ENCODE results near the gene RGS11. TPM values are rescaled to one million over a fixed set of nuclear protein-coding genes. Genes with fewer than 3 reads are reported as not detected.

The RGS11 gene
- total and polyA plus RNA-seq, 4 donors = 1.8 to 5.6 (median 3.2) TPM

DNA sequence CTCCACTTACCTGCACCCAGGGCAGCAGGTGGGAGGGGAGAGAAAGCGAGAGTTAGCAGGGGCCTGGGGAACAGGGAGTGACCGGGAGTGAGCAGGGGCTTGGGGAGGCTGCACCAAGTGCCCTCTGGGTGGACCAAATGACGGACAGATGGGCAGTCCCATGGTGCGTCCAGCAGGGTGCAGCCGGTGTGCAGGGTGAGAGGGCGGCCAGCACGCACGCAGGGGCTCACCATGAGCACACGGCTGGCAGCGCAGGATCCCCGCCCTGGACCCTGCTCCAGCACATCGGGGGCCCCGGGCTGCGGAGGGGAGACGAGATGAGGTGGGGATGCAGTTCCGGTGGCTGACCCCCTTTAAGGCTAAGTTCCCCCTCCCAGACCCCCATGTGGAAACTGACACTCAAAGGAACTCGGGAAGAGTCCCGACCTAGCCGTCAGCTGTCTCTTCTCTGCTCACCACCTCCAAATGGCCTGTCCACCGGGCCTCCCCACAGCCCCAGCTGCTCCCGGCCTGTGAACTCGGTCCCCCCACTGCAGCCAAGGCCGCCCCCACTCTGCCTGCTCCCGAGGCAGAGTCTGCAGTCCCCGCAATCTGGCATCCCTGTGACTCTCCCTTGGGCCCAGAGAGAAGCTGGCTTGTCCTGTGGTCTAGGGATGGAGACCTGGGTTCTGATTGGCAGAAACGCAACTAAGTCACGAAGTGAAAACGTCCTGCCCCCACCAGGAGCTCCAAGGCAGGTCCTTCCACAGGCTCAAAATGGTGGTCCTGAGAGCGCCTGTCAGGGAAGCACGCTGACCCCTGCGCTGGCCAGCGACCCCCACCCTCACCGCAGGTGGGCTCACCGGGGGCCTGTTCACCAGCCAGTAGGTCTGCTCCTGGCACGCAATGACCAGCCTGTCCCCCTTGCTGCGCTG, 2.9 kb downstream of the RGS11 start:
- no peak for ATAC-seq (ENCODE audit: insufficient read depth, low FRiP score)
- no peak for DNase-seq
- peaks cover 3 to 23% (median 3%) of the 10 kb centered on the region in 3 donors for H3K27me3 ChIP-seq (ENCODE audit: control insufficient read depth in 3 of 3, insufficient read depth in 3 of 3, low read length in 2 of 3)
- peaks cover 0 to 1% (median 0%) of the 10 kb centered on the region in 4 donors for H3K9me3 ChIP-seq (ENCODE audit: control insufficient read depth in 4 of 4, insufficient read depth in 3 of 4, low read length in 3 of 4)
- H3K4me3 ChIP-seq = no peak overlapping the region
- TF ChIP-seq CTCF (IDR thresholded peaks at IDR 0.05; ENCODE audit: control extremely low read depth, extremely low read depth) = no peak
- no peaks in the 10 kb centered on the region for H3K36me3 ChIP-seq (ENCODE audit: control insufficient read depth in 4 of 4, insufficient read depth in 4 of 4, low read length in 4 of 4)
- H3K27ac ChIP-seq (ENCODE audit: low read depth in 1 of 2, low read length in 1 of 2) = no peak overlapping the region
- WGBS, 2 donors = 74 to 85% methylated on average over 36 of the region's 36 CpGs
- H3K4me1 ChIP-seq (ENCODE audit: control insufficient read depth in 5 of 5, insufficient read depth in 5 of 5, low read length in 5 of 5) = peaks cover 0 to 16% (median 0%) of the 10 kb centered on the region in 5 donors
- H3K9ac ChIP-seq (ENCODE audit: insufficient read depth in 1 of 2, low read length in 2 of 2) = no peak overlapping the region

GRCh38 chr16:270381-271255, 5.1 kb downstream of the RGS11 start:
- Histone ChIP-seq H3K9me3 (ENCODE audit: control insufficient read depth in 4 of 4, insufficient read depth in 3 of 4, low read length in 3 of 4) (peaks cover 0 to 1% (median 0%) of the 10 kb centered on the region in 4 donors), H3K27ac (ENCODE audit: low read depth in 1 of 2, low read length in 1 of 2) (no peak overlapping the region), H3K36me3 (ENCODE audit: control insufficient read depth in 4 of 4, insufficient read depth in 4 of 4, low read length in 4 of 4) (no peaks in the 10 kb centered on the region), H3K4me3 (no peak overlapping the region), H3K4me1 (ENCODE audit: control insufficient read depth in 5 of 5, insufficient read depth in 5 of 5, low read length in 5 of 5) (peaks cover 0 to 14% (median 0%) of the 10 kb centered on the region in 5 donors), H3K27me3 (ENCODE audit: control insufficient read depth in 3 of 3, insufficient read depth in 3 of 3, low read length in 2 of 3) (peaks cover 0 to 20% (median 3%) of the 10 kb centered on the region in 3 donors), H3K9ac (ENCODE audit: insufficient read depth in 1 of 2, low read length in 2 of 2) (no peak overlapping the region)
- DNase-seq (no peak), ATAC-seq (ENCODE audit: insufficient read depth, low FRiP score) (no peak)
- no peak for TF ChIP-seq CTCF (IDR thresholded peaks at IDR 0.05; ENCODE audit: control extremely low read depth, extremely low read depth)
- WGBS, 2 donors = 84 to 88% methylated on average over 33 to 34 of the region's 34 CpGs

- DNase-seq = no peak
- Histone ChIP-seq H3K36me3 (ENCODE audit: control insufficient read depth in 4 of 4, insufficient read depth in 4 of 4, low read length in 4 of 4) (peaks cover 0 to 9% (median 4%) of the 10 kb centered on the region in 4 donors), H3K9ac (ENCODE audit: insufficient read depth in 1 of 2, low read length in 2 of 2) (no peak overlapping the region), H3K9me3 (ENCODE audit: control insufficient read depth in 4 of 4, insufficient read depth in 3 of 4, low read length in 3 of 4) (no peaks in the 10 kb centered on the region), H3K4me3 (no peak overlapping the region), H3K4me1 (ENCODE audit: control insufficient read depth in 5 of 5, insufficient read depth in 5 of 5, low read length in 5 of 5) (peaks cover 0 to 5% (median 0%) of the 10 kb centered on the region in 5 donors), H3K27ac (ENCODE audit: low read depth in 1 of 2, low read length in 1 of 2) (no peak overlapping the region), H3K27me3 (ENCODE audit: control insufficient read depth in 3 of 3, insufficient read depth in 3 of 3, low read length in 2 of 3) (peaks cover 0 to 13% (median 0%) of the 10 kb centered on the region in 3 donors)
- TF ChIP-seq CTCF (IDR thresholded peaks at IDR 0.05; ENCODE audit: control extremely low read depth, extremely low read depth) = no peak
- ATAC-seq (ENCODE audit: insufficient read depth, low FRiP score) = no peak
- WGBS, 2 donors = 85 to 91% methylated on average over 24 of the region's 24 CpGs
Observed at GRCh38 chr16:269061-269796, 6.5 kb downstream of the RGS11 start.

Data from lung (tissue), 12 donors.